ENCODE data around the gene HBA2.
"Not testable (repeated sequence)": the region's sequence is repeated elsewhere in the genome, so short reads cannot be mapped to it uniquely, and the experiment has no call there.

The HBA2 gene

DNA sequence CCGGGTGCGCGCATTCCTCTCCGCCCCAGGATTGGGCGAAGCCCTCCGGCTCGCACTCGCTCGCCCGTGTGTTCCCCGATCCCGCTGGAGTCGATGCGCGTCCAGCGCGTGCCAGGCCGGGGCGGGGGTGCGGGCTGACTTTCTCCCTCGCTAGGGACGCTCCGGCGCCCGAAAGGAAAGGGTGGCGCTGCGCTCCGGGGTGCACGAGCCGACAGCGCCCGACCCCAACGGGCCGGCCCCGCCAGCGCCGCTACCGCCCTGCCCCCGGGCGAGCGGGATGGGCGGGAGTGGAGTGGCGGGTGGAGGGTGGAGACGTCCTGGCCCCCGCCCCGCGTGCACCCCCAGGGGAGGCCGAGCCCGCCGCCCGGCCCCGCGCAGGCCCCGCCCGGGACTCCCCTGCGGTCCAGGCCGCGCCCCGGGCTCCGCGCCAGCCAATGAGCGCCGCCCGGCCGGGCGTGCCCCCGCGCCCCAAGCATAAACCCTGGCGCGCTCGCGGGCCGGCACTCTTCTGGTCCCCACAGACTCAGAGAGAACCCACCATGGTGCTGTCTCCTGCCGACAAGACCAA, at the start of gene HBA2:
Gene HBA2, plus strand, starts transcription at position 503 of the 568 bp plus-strand sequence. Its CDS starts 37 bp downstream, at position 540.
- DNase-seq (ENCODE audit: low spot score): not testable (repeated sequence)

DNA sequence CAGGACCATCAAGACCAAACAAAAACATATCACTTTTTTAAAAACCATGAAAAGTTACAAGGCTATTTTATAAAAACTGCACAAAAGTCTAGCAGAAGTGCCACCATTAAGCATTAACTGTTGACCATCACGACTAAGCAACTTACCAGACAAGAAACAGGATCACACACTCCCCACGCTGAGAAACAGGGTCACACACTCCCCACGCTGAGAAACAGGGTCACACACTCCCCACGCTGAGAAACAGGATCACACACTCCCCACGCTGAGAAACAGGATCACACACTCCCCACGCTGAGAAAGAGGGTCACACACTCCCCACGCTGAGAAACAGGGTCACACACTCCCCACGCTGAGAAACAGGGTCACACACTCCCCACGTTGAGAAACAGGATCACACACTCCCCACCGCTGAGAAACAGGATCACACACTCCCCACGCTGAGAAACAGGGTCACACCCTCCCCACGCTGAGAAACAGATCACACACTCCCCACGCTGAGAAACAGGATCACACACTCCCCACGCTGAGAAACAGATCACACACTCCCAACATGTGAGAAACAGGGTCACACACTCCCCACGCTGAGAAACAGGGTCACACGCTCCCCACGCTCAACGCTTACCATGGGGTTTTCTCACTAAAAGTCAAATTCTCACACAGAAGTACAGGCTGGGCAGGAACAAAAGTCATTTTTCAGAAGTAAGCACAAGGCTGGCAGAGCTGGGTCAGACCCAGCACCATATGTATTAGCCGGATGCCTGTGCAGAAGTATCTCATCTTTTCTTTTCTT, 48.9 kb upstream of the HBA2 start:
- DNase-seq (ENCODE audit: low spot score): not testable (repeated sequence)

DNA sequence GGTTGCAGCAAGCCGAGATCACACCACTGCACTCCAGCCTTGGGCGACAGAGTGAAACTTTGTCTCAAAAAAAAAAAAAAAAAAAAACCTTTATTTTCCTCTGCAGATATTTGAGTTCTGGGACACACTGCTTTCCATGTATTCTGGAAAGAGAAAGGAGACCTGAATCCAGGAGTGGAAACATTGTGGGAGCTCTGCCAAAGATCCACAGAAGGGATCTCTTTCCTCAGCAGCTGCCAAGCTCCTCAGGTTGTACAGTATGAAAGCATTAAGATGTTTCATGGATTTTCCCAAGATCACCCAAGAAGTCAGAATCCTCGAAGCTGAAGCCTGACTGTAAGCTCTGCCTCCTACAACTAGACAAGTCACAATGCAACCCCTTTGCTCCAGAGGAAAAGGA, 47.7 kb upstream of the HBA2 start:
- DNase-seq (ENCODE audit: low spot score): no peak

DNA sequence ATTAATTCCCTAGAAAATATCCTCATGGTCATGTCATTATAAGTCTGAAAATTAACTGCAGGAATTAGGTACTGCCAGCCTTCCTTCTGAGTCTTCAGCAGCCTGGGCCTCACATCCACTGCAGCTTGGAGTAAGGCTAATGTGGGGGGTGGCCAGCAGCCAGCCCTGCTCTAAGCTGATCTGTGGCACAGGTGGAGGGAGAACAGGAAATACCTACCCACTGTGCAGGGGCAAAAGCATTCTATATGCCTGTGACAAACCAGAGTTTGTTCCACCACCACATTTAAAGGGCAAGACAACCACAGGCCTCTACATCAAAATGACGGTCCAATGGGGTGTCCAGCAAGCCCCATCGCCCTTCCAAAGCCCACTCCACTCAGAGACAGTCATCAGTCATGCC, 43.6 kb upstream of the HBA2 start:
- DNase-seq (ENCODE audit: low spot score): no peak

DNA sequence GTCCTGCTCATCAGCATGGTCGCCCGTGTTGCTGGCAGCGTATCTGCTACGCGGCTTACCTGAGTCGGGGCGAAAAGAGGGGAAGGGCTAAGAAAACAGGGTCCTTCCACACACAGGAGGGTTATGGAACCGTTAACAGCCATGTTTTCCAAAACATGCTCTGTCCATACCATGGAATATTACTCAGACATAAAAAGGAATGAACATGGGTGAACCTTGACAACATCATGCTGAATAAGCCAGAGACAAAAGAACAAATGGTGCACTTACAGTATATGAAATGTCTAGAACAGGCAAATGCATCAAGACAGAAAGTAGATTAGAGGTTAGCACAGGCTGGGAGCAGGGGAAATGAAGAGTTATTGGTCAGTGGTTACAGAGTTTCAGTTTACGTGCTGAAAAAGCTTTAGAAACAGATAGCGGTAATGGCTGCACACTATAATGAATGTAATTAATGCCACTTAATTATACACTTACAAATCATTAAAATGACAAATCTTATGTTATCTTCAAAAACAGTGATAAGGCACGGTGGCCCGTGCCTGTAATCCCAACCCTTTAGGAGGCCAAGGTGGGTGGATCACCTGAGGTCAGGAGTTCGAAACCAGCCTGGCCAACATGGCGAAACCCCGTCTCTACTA, 42.0 kb upstream of the HBA2 start:
- no peak for DNase-seq (ENCODE audit: low spot score)

DNA sequence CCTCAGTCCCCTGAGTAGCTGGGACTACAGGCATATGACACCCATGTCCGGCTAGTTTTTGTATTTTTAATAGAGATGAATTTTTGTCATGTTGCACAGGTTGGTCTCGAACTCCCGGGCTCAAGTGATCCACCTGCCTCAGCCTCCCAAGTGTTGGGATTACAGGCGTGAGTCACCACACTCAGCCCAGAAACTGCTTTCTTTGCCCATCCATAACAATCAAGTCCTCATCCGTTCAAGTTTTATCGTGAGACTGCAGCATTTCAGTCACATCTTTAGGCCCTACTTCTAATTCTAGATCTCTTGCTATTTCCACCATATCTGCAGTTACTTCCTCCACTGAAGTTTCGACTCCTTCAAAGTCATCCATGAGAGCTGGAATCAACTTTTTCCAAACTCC, 40.6 kb upstream of the HBA2 start:
- no peak for DNase-seq (ENCODE audit: low spot score)

DNA sequence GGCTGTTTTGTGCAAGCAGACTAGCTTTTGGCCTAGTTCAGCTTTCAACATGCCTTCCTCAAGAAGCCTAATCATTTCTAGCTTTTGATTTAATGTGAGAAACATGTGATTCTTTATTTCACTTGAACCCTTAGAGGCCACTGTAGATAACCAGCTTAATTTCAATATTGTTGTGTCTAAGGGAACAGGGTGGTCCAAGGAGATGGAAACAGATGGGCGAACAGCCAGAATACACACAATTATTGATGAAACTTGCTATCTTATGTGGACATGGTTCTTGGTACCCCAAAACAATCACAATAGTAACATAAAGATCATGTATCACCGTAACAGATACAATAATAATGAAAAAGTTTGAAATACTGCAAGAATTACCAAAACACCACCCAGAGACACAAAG, 39.0 kb upstream of the HBA2 start:
- no peak for DNase-seq (ENCODE audit: low spot score)

DNA sequence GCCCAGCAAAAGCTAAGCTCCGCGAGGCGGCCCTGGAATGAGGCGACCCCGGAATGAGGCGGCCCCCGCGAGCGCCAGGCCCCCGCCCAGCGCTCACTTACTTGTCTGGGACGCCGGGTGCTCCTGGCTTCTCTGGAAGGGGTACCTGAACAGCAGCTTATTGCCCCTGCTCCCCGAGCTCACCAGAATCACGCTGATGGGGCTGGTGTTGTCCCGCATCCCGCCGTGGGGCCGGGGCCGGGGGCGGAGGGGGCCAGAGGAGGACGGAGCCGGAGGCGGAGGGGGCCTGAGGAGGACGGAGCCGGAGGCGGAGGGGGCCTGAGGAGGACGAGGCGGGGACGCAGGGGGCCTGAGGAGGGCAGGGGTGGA, 34.6 kb upstream of the HBA2 start:
- DNase-seq (ENCODE audit: low spot score): no peak

DNA sequence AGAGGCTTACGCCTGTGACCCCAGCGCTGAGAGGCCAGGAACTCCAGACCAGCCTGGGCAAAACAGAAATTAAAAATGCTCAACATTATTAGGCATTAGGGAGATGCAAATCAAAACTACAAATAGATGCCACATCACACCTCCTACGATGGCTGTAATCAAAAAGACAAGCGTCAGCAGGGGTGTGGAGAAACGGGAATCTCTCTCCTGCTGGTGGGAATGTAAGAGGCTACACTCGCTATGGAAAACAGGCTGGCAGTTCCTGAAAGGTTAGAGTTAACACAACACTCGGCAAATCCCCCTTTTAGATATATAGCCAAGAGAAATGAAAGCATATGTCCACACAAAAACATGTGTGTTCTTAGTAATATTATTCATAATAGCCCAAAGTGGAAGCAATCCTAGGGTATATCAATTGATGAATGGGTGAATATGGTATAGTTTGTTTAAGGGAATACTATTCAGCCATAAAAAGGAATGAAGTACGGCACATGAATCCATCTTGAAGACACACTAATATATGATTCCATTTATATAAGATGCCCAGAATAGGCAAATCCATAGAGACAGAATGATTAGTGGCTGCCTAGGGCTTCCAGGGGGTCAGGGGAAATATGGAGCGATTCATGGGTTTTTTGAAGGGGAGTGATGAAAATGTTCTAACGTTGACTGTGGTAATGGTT, 32.4 kb upstream of the HBA2 start:
- no peak for DNase-seq (ENCODE audit: low spot score)

DNA sequence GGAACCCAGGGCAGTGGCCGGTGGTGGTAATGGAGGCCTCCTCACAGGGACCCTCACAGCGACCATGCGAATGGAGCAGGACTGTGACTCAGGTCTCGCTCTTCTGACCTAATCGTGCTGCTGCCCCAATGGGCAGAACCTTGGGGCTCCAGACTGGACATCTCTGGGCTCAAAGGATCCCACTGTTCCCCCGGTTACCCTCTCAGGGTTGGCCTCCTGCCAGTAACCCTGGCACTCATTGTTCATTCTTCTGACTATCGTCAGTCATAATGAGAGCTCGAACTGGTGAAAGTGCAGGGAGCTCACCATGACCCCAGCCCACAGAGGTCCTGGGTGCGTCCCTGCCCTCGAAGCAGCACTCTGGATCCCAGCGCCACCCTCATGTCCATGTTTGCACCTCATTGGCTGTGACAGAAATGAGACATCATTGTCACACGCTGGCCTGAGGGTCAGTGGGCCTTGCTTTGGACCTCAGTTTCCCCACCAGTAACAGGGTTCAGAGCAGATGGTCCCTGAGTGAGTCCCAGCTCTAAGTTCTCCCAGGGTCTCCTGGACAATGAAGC, 30.2 kb upstream of the HBA2 start:
- DNase-seq (ENCODE audit: low spot score): peak; percentile 41

DNA sequence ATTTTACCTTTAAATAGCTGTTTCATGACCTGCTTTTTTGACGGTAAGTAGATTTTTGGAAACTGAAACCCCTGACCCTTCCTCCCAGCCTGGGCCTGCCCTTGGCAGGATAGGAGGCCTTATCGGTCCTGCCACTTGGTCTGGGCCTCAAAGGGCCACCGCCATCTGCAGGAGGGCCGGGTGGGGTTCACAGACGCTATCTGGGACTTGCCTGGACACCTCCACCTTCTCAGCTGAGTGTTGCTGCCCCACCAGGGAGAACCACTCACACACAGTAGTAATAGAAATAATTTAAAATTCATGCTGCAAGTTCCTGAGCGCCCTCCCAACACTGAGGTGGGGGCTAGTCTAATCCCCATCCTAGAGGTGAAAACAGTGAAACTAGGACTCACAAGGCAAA, 29.6 kb upstream of the HBA2 start:
- DNase-seq (ENCODE audit: low spot score): no peak

DNA sequence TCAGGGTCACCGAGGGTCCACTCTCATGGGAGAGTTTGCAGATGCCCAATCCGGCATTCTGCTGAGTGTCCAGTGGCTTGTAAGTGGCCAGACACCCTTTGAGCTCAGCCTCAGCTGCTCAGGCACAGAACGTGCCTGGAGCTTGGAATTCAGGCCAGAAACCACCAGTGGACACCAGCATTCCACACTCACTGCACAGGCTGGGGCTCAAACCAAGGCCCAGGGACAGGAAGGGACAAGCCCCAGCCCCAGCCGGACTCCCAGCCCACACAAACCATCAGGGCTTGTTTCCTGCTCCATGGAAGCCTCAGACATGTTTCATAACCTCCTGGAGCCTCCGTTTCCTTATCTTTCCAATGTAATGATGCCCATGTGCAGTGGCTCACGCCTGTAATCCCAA, 29.2 kb upstream of the HBA2 start:
- DNase-seq (ENCODE audit: low spot score): no peak

DNA sequence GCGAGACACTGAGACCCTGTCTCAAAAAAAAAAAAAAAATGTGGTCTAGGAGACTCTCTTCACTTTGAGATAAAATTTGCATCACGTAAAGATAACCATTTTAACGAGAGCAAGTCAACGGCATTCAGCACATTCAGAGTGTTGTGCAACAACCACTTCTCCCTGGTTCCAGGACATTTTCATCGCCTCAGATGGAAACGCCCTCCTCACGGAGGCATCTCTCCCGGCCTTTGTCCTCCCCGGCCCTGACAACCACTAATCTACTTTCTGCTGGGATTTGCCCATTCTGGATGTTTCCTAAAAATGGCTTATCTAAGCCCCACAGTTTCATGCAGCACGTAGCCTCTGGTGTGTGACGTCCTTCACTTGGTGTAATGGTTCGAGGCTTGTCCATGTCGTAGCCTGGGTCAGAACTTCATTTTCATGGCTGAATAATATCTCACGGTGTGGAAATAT, 27.9 kb upstream of the HBA2 start:
- DNase-seq (ENCODE audit: low spot score): no peak

DNA sequence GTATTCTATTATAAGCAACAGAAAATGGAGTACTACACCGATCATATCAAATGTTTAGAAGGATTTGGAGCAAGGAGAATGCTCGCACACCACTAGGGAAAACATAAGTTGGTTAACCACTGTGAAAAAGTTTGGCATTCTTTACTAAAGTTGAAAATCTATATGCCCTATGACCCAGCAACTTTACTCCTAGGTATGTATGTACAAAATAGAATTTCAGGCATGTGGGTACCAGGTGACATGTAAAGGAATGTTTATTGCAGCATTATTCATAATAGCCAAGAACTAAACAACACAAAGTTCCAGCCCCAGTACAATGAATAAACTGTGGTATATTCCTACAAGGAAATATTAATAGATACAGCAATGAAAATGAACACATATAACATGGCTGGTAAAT, 26.0 kb upstream of the HBA2 start:
- no peak for DNase-seq (ENCODE audit: low spot score)

DNA sequence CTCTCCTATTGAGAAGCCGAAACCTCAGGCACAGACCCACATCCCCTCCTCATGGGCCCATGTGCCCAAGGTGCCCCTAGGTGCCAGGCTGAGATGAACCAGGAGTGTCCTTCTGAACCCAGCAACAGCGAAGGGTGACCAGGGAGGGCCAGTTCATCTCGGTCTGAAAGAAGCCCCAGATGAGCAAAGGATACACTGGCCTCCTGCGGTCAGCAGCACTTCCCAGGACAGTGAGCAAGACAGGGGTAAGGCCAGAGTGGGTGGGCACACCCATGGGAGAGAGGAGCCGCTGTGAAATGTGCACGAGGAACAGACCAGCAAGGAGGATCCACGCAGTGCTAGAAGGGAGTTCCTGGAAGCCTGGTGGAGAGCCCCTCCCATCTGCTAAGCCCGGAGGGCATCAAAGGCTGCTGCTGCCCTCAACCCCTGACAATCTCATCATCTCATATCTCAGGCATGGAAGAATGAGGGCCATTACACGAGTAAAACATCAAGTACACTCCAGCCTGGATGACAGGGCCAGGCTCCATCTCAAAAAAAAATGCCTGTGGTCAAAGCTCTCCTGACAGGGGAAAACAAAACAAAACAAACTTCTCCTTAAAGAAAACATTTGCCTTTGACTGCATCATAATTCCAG, 23.5 kb upstream of the HBA2 start:
- DNase-seq (ENCODE audit: low spot score): no peak

DNA sequence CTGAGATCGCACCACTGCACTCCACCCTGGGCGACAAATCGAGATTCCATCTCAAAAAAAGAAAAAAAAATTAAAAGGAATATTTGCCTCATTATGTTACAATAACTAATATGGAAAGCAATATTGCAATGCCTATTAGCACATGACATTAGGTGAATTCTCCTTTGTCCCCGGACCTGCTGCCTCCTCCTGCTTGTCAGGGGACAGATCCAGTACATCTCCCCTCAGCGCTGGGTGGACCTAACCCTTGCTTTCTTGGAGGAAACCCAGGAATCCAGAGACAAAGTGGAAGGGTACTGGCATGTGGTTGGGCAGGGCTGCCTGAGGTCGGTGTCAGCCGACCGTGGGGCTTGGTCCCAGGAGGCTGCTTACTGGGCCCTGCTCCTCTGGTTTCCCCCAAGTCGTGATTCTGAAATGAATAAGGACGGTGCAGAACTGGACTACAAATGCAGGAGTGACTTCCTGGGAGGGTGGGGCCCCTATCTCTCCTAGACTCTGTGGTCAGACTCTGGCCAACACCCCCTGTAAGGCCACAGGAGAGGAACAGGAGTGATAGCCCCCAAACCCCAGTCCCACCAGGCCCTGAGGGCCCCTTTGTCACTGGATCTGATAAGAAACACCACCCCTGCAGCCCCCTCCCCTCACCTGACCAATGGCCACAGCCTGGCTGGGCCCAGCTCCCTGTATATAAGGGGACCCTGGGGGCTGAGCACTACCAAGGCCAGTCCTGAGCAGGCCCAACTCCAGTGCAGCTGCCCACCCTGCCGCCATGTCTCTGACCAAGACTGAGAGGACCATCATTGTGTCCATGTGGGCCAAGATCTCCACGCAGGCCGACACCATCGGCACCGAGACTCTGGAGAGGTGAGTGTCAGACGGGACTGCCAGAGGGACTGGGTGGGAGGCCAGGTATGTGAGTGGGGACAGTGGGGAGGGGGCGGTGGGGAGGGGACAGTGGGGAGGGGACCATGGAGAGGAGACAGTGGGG, 20.2 kb upstream of the HBA2 start, which contains the start of gene HBZ:
Gene HBZ, plus strand, starts transcription at position 504 of the 988 bp plus-strand sequence. Its CDS starts 266 bp downstream, at position 770.
- DNase-seq (ENCODE audit: low spot score): no peak

DNA sequence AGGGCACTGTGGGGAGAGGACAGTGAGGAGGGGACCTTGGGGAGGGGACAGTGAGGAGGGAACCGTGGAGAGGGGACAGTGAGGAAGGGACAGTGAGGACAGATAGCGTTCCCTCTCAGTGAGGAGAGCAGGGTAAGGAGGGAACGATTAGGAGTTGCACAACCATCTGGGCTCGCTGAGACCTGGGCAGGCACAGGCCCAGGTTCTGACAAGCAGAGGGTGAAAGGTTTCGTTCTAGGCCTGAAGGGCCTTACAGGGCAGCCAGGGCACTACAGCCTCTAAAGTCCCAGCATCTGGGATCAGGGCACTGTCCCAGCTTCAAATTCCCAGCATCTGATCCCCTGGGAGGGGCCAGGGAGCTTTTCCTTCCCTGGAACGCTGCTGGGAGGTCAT, 19.6 kb upstream of the HBA2 start:
- not testable (repeated sequence) for DNase-seq (ENCODE audit: low spot score)

DNA sequence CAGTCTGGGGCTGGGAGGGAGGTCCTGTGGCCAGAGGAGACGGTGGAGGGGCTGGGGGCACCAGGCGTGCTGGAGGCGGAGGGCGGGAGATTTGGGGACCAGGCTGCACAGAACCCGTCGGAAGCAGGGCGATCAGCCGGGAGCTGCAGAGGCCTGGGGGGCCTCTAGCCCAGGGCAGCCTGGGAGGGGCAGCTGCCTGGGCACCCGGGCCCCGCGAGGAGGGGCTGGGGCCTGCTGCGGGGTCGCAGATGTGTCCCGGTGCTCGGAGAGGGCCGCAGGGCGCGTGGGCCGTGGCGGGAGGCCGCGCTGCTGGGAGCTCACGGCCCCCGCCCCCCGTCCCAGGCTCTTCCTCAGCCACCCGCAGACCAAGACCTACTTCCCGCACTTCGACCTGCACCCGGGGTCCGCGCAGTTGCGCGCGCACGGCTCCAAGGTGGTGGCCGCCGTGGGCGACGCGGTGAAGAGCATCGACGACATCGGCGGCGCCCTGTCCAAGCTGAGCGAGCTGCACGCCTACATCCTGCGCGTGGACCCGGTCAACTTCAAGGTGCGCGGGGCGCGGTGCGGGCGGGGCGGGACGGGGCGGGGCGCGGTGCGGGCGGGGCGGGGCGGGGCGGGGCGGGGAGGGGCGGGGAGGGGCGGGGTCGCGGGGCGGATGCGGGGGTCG, 19.0 kb upstream of the HBA2 start:
- DNase-seq (ENCODE audit: low spot score): not testable (repeated sequence)

DNA sequence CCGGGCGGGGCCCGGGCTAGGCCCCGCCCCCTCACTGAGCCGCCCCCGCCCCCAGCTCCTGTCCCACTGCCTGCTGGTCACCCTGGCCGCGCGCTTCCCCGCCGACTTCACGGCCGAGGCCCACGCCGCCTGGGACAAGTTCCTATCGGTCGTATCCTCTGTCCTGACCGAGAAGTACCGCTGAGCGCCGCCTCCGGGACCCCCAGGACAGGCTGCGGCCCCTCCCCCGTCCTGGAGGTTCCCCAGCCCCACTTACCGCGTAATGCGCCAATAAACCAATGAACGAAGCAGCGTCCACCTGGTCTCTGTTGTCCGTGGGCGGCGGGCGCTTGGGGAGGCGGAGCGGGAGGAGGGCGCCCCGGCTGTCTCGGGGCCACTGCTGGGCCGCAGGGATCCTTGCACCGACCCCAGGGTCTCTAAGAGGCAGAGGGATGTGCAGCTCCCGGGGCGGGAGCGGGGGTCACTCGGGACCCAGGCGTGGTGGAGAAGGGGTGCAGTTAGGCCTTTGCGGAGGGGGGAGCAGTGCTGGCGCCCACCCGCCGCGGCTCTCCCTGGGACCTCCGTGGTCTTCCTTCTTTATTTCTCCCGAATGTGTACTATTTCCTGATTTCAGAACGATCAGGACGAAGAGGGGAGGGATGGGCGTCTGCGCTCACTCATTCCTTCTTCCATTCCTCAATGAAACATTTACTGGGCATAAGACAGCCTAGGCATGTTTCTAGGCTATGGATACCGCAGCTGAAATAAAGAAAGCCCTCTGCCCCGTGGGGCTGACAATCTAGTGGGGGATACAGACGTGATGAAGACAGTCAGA, 18.3 kb upstream of the HBA2 start:
- no peak for DNase-seq (ENCODE audit: low spot score)
